ENCODE results near the gene MYL10. TPM values are rescaled to one million over a fixed set of nuclear protein-coding genes. Genes with fewer than 3 reads are reported as not detected.

Gene MYL10
- total RNA-seq, 4 donors from 2014 or later = 6.3 TPM; not detected in 3

DNA sequence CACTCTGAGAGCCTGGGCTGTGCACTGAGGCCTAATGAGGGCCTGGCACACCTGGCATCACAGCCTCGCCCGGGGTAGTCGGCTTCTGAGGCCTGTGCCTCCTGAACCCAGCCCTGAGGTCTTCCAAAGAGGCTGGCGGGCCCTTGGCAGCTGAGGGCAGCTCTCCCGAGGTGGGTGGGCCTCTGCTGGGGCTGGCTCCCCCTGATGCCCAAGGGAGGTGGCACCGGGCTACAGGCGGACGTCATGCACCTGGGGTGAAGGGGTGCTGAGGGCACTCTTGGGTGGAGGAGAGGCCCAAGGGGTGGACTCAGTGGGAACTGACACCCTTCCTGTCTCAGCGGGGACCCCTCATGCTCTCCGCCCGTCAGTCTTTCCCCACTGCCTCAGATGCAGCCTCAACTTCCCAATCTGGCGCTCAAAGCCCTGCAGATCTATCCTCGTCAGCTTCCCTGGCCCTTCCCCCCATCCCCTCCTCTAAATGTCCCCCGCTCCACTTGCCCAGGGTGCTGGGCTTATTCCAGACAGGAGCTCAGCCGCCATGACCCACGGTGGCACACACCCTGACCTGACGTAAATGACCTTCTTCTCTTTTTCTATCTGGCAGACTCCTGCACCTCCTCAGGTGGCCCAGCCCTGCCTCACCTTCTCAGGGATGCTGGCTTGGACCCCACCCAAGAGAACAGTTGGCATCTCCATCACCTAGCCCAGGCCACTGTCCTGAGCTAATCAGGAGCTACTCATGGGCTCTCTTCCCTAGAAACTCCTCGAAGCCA is 38.2 kb downstream of the MYL10 start:
- TF ChIP-seq, protein P1, sequence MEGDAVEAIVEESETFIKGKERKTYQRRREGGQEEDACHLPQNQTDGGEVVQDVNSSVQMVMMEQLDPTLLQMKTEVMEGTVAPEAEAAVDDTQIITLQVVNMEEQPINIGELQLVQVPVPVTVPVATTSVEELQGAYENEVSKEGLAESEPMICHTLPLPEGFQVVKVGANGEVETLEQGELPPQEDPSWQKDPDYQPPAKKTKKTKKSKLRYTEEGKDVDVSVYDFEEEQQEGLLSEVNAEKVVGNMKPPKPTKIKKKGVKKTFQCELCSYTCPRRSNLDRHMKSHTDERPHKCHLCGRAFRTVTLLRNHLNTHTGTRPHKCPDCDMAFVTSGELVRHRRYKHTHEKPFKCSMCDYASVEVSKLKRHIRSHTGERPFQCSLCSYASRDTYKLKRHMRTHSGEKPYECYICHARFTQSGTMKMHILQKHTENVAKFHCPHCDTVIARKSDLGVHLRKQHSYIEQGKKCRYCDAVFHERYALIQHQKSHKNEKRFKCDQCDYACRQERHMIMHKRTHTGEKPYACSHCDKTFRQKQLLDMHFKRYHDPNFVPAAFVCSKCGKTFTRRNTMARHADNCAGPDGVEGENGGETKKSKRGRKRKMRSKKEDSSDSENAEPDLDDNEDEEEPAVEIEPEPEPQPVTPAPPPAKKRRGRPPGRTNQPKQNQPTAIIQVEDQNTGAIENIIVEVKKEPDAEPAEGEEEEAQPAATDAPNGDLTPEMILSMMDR (IDR thresholded peaks at IDR 0.05 in 4 of 5, conservative IDR thresholded peaks at IDR 0.05 in 1 of 5) = no peak
- no peak for TF ChIP-seq POLR2A (IDR thresholded peaks at IDR 0.05)
- no peak for ATAC-seq
- intact Hi-C loops (cut with DNase I; ENCODE audit: low total_unique reads) = no loop called here
- Histone ChIP-seq H3K4me1 (no peaks in the 10 kb centered on the region), H3K4me3 (no peak overlapping the region), H3K36me3 (no peaks in the 10 kb centered on the region), H3K9me3 (no peaks in the 10 kb centered on the region), H3K27ac (no peak overlapping the region), H3K27me3 (no peaks in the 10 kb centered on the region)
- no peak for DNase-seq
- in situ Hi-C loops (cut with MboI; ENCODE audit: low sequenced_read_pairs in 4 of 4) = no loop called here

DNA sequence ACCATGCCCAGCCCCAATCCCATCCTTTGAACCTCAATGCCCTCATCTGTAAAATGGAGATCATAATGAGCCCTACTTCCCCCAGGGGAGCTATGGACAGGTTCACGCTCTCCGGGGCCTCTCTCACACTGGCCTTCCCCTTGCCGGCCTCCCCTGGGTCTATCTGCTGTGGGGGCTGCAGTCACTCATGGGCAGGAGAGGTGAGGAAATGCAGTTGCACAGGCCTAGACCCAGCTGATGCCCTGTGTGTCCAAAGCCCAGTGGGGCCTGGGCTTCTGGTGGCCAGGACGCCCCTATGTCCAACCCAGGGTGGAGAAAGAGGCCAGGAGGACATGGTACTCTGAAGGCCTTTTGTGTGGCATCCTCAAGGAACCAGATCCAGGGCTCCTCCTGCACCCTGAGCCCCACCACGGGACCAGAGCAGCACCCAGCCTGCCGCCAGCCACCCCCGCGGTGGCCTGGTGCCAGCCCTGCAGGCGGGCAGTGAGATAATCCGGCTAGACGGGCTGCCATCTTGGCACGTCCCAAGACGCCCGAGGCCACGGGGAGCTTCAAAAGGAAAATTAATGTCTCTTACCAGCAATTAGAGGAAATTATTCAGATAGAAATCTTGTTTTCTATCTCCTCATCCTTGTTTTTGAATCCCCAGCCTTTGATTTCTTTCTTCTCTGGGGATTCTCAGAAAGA is 39.0 kb downstream of the MYL10 start:
- Histone ChIP-seq H3K27ac (no peak overlapping the region), H3K4me1 (no peaks in the 10 kb centered on the region), H3K9me3 (no peaks in the 10 kb centered on the region), H3K36me3 (no peaks in the 10 kb centered on the region), H3K4me3 (no peak overlapping the region), H3K27me3 (no peaks in the 10 kb centered on the region)
- TF ChIP-seq, protein P1 (IDR thresholded peaks at IDR 0.05 in 4 of 5, conservative IDR thresholded peaks at IDR 0.05 in 1 of 5) = no peak
- TF ChIP-seq POLR2A (IDR thresholded peaks at IDR 0.05) = no peak
- in situ Hi-C loops (cut with MboI; ENCODE audit: low sequenced_read_pairs in 4 of 4) = no loop called here
- DNase-seq (no peak), ATAC-seq (no peak)
- intact Hi-C loops (cut with DNase I; ENCODE audit: low total_unique reads) = no loop called here

DNA sequence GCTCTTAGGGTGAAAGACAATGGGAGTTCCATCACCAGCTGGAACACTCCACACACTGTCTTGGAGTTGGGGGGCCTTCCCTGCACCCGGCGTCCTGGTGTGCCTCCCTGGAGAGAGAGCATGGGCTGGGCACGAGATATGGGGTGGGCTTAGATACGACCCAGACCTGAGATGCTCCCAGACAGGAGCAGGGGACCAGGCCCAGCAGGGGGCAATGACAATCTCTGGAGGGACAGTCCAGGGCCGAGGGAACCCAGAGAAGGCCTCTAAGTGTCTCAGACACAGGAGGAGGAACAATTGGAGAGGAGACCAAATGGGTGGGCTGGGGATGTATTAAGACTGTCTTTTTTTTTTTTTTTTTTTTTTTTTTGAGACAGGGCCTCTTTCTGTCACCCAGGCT is 40.0 kb downstream of the MYL10 start:
- Histone ChIP-seq H3K9me3 (no peaks in the 10 kb centered on the region), H3K27ac (no peak overlapping the region), H3K4me3 (no peak overlapping the region), H3K27me3 (no peaks in the 10 kb centered on the region), H3K36me3 (no peaks in the 10 kb centered on the region), H3K4me1 (no peaks in the 10 kb centered on the region)
- ATAC-seq (no peak), DNase-seq (no peak)
- intact Hi-C loops (cut with DNase I; ENCODE audit: low total_unique reads) (no loop called here), in situ Hi-C loops (cut with MboI; ENCODE audit: low sequenced_read_pairs in 4 of 4) (no loop called here)
- no peak for TF ChIP-seq POLR2A (IDR thresholded peaks at IDR 0.05)
- TF ChIP-seq, protein P1 (IDR thresholded peaks at IDR 0.05 in 4 of 5, conservative IDR thresholded peaks at IDR 0.05 in 1 of 5) = no peak

DNA sequence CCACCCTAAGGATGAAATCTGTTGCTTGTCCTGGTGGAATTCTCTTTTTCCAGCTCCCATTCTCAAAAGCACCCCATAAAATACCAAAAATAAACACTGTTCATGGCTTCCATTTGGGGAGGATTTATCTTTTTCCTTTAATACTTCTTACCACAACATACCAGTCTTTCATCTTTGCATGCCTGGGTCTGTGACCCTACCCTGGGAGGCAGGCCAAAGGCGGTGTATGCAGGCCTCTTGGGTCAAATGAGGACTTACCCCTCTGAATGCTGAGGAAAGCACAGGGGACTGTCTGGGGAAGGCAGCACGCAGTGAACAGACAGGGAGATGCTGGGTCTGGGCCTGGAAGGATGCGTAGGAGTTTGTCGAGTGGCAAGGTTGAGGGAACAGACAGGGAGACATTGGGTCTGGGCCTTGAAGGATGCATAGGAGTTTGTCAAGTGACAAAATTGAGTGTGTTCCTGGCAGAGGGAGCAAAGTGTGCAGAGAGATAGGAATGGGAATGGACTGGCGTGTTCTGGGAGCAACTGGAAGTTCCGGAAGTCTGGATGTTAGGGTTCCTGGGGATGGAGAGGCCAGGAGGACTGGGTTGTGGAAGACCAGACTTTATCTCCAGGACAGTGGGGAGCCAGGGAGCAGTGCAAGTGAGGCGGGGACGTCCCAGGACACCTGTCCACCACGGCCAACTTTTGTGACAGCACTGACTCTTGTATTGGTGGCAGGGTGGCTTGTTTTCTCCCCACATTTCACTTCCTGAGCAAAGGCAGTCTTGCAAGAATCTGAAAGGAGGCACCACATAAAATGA is 40.8 kb downstream of the MYL10 start:
- Histone ChIP-seq H3K27me3 (no peaks in the 10 kb centered on the region), H3K4me3 (no peak overlapping the region), H3K4me1 (no peaks in the 10 kb centered on the region), H3K36me3 (no peaks in the 10 kb centered on the region), H3K9me3 (no peaks in the 10 kb centered on the region), H3K27ac (no peak overlapping the region)
- ATAC-seq = no peak
- TF ChIP-seq POLR2A (IDR thresholded peaks at IDR 0.05) = no peak
- TF ChIP-seq, protein P1 (IDR thresholded peaks at IDR 0.05 in 4 of 5, conservative IDR thresholded peaks at IDR 0.05 in 1 of 5) = no peak
- DNase-seq = no peak
- intact Hi-C loops (cut with DNase I; ENCODE audit: low total_unique reads) (no loop called here), in situ Hi-C loops (cut with MboI; ENCODE audit: low sequenced_read_pairs in 4 of 4) (no loop called here)
